ENCODE results near the gene U2SURP.

The U2SURP gene

DNA sequence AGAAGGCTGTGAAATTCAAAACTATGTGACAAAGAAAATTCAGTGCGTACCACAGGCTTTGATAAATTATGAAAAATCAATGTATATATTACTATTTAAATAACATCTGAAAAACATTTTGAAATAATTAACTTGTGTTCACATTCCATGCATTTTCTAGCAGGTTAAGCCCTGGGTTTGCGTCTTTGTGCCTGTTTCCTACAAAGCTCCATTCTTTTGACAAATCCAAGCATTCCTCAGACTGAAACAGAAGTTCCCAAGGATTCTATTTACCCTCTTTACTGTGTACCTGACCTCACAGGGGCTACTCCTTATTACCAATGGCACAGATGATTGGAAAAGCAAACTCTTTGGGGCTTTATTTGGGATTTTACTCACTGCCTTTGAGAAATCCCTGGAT is 39.8 kb upstream of the U2SURP start:
- TF ChIP-seq, protein P1, sequence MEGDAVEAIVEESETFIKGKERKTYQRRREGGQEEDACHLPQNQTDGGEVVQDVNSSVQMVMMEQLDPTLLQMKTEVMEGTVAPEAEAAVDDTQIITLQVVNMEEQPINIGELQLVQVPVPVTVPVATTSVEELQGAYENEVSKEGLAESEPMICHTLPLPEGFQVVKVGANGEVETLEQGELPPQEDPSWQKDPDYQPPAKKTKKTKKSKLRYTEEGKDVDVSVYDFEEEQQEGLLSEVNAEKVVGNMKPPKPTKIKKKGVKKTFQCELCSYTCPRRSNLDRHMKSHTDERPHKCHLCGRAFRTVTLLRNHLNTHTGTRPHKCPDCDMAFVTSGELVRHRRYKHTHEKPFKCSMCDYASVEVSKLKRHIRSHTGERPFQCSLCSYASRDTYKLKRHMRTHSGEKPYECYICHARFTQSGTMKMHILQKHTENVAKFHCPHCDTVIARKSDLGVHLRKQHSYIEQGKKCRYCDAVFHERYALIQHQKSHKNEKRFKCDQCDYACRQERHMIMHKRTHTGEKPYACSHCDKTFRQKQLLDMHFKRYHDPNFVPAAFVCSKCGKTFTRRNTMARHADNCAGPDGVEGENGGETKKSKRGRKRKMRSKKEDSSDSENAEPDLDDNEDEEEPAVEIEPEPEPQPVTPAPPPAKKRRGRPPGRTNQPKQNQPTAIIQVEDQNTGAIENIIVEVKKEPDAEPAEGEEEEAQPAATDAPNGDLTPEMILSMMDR (IDR thresholded peaks at IDR 0.05; ENCODE audit: borderline replicate concordance, insufficient read depth, low read depth, low read length): no peak
- no peak overlapping the region for H3K4me3 ChIP-seq (ENCODE audit: low read depth, low read length)

DNA sequence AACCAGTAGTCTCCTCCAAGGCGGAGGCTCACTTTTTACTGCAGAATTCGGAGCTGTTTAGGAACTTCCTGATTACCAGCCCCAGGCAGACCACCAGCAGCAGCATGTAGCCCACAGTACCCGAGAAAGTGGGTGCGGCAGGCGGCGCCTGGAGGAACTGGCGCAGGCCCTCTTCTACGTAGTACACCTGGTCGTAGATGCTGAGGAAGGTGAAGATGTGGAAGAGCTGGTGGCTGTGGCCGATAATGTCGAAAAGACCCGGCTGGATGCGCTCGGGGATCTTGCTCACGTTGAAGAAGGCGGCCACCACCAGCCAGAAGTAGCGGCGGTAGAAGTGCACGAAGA is 39.2 kb upstream of the U2SURP start:
- TF ChIP-seq, protein P1 (IDR thresholded peaks at IDR 0.05; ENCODE audit: borderline replicate concordance, insufficient read depth, low read depth, low read length): no peak
- H3K4me3 ChIP-seq (ENCODE audit: low read depth, low read length): no peak overlapping the region

DNA sequence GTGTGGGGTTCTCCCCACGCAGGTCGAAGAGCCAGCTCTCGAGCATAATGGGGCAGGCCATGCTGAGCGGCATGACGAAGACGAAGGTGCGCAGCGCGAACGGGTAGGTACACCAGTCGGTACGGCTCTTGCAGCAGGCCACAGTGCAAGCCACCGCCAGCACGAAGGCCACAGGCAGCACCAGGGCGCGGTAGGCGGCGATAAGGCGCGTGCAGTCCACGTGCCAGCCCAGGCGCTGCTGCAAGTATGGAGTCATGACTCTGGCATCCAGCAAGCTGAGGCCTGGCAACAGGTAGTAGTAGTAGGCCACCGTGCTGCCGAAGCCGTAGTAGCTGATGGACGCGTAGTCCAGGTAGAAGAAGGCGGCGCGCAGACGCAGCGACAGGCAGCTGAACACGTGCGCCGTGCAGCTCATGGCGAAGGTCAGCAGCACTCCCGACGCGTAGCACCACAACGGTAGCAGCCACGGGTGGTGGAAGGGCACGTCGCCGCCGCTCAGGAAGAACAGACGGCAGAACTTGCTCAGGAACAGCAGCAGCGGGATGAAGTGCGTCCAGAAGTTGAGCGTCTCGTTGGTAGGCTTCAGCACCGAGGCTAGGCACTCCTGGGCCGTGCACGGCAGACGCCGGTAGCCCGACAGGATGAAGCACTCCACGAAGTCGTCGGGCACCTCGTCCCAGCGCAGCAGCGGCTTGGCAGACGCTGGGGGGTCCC is 38.7 kb upstream of the U2SURP start:
- no peak overlapping the region for H3K4me3 ChIP-seq (ENCODE audit: low read depth, low read length)
- TF ChIP-seq, protein P1 (IDR thresholded peaks at IDR 0.05; ENCODE audit: borderline replicate concordance, insufficient read depth, low read depth, low read length): no peak

DNA sequence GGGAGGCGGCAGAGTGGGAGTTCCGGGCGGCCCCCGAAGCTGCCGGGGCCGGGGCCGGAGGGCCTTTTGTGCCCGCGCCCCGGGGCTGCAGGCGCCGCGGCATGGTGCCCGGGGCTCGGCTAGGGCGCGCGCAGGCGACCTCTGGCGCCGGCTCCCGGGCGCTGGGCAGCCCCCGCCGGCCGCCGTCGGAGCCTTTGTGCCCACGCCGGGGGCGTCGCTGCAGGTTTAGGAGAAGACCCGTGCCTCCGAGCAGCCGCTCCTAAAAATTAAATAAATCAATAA is 38.2 kb upstream of the U2SURP start:
- TF ChIP-seq, protein P1 (IDR thresholded peaks at IDR 0.05; ENCODE audit: borderline replicate concordance, insufficient read depth, low read depth, low read length): no peak
- no peak overlapping the region for H3K4me3 ChIP-seq (ENCODE audit: low read depth, low read length)

DNA sequence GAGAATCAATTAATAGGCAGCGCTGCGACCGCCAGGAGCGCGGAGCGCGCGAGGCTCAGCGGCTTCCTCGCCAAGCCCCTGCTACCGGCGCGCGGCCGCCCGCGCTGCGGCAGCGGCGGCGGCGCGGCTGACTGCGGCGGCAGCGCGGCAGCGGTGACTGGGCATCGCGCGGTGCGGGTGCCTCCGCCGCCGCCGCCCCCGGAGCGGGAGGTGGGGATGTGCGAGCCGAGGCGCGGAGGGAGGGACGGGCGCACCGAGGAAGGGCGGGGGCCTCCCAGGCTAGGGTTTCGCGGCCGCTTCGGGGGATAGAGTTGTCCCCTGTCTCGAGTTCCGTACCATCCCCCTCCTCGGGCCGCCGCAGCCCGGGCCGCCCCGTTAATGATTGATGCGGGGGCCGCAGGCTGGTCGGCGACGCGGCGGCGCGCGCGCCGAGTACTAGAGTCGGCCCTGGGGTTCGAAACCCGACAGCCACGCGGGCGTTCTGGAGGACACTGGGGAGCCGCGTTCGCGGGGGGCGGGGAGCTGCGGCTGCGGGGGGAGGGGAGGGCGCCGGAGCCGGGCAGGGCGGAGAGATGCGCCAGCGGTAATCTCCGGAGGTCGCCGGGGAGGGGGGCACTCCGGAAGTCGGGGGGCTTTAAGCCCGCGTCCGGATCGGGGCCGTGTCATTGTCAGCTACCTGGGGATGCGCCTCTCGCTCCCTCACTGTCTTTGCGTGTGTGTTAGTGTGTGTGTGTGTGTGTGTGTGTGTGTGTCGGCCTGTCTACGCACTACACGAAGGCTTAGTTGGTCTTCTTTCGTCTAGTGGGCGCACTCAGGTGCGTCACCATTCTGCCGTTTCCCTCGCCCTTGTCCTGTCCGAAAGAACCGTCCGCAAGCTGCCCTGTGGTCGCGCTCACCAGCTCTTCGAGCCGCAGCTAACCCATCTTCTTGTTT is 37.6 kb upstream of the U2SURP start, which contains the start of gene PAQR9:
PAQR9 (minus strand) TSS at position 159 of the 933 bp plus-strand sequence. CDS start 338 bp downstream, outside the sequence.
- peak within 1 kb of the TSS; percentile 43 for H3K4me3 ChIP-seq (ENCODE audit: low read depth, low read length)
- TF ChIP-seq, protein P1 (IDR thresholded peaks at IDR 0.05; ENCODE audit: borderline replicate concordance, insufficient read depth, low read depth, low read length): no peak

DNA sequence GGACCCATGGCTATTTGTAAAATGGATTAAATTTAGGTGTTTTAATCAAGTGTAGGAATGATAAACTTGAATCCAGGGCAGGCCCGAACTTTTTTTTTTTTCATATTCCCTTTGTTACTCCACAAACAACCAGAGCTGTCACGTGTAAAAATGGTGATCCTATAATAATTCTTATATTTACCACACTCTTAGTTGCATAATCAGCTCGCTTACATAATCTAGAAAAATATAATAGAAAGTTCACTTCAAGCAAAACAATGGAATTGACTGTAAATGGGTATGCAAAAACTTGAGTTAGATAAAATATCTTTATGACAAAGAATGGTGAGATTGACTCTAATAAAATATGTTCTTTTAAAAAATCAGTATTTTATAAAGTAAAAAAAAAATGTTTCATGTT is 35.8 kb upstream of the U2SURP start:
- TF ChIP-seq, protein P1 (IDR thresholded peaks at IDR 0.05; ENCODE audit: borderline replicate concordance, insufficient read depth, low read depth, low read length): no peak
- no peak overlapping the region for H3K4me3 ChIP-seq (ENCODE audit: low read depth, low read length)
